ENCODE results near the gene SRC. TPM values are rescaled to one million over a fixed set of nuclear protein-coding genes. Genes with fewer than 3 reads are reported as not detected.

SRC gene
- total RNA-seq, 1 experiment from 2014 or later = 55.6 TPM

- Histone ChIP-seq H3K9me3 (ENCODE audit: low read length) (no peaks in the 10 kb centered on the region), H2AFZ (ENCODE audit: low read length) (no peak overlapping the region), H4K20me1 (ENCODE audit: low read length) (no peaks in the 10 kb centered on the region), H3K27me3 (ENCODE audit: low read length) (no peaks in the 10 kb centered on the region), H3F3A (ENCODE audit: low read length, unreplicated experiment) (no peaks in the 10 kb centered on the region), H3K4me3 (ENCODE audit: low read length) (no peak overlapping the region), H3K9me2 (replicated peaks; ENCODE audit: low read length) (no peaks in the 10 kb centered on the region), H3K27ac (ENCODE audit: low read length) (no peak overlapping the region), H3K79me2 (ENCODE audit: low read length) (peaks cover 25% of the 10 kb centered on the region), H3K36me3 (ENCODE audit: low read depth, low read length) (peaks cover 28% of the 10 kb centered on the region), H3K4me2 (ENCODE audit: low read length) (no peak overlapping the region), H3K9ac (ENCODE audit: low read length) (no peak overlapping the region), H3K4me1 (ENCODE audit: insufficient read depth, low read length) (peaks cover 8% of the 10 kb centered on the region; the same call in 1 of the 2 replicates)
- ChIA-PET POLR2A (ENCODE audit: unreplicated experiment) (interaction anchor here (0.7 kb wide), 1 partner anchor 1302 kb away, joined by 4 read pairs; no protein-coding TSS in a partner anchor), CTCF (no interaction called here)
- no peak for DNase-seq
- ATAC-seq = no peak
- TF ChIP-seq CTCF (conservative IDR thresholded peaks at IDR 0.05; ENCODE audit: low read depth, low read length) (no peak), EZH2 (IDR thresholded peaks at IDR 0.05; ENCODE audit: low read length, unreplicated experiment) (no peak), EZH2phosphoT487 (IDR thresholded peaks at IDR 0.05; ENCODE audit: borderline replicate concordance, low read length) (no peak)
- intact Hi-C loops (cut with micrococcal nuclease) = no loop called here
- no TSS peak for BruUV-seq (replicated peaks)
Measured at GRCh38 chr20:37302981-37303380, 43.0 kb upstream of the SRC start.

- no peak for ATAC-seq
- CTCF ChIA-PET = no interaction called here
Measured at GRCh38 chr20:37303637-37304036, 42.3 kb upstream of the SRC start.

More at GRCh38 chr20:37303637-37304036, 42.3 kb upstream of the SRC start:
- no TSS peak for BruUV-seq (replicated peaks)
- POLR2A ChIA-PET (ENCODE audit: unreplicated experiment) = no interaction called here
- H3K4me3 ChIP-seq (ENCODE audit: low read length) = no peak overlapping the region
- no peak for TF ChIP-seq EZH2phosphoT487 (IDR thresholded peaks at IDR 0.05; ENCODE audit: borderline replicate concordance, low read length)
- TF ChIP-seq EZH2 (IDR thresholded peaks at IDR 0.05; ENCODE audit: low read length, unreplicated experiment) = no peak
- TF ChIP-seq CTCF (conservative IDR thresholded peaks at IDR 0.05; ENCODE audit: low read depth, low read length) = no peak
- H3K27ac ChIP-seq (ENCODE audit: low read length) = no peak overlapping the region
- H3K9me3 ChIP-seq (ENCODE audit: low read length) = no peaks in the 10 kb centered on the region
- no peaks in the 10 kb centered on the region for H3K9me2 ChIP-seq (replicated peaks; ENCODE audit: low read length)
- intact Hi-C loops (cut with micrococcal nuclease) = no loop called here
- no peaks in the 10 kb centered on the region for H4K20me1 ChIP-seq (ENCODE audit: low read length)
- H3F3A ChIP-seq (ENCODE audit: low read length, unreplicated experiment) = no peaks in the 10 kb centered on the region
- H3K36me3 ChIP-seq (ENCODE audit: low read depth, low read length) = peaks cover 28% of the 10 kb centered on the region
- peaks cover 8% of the 10 kb centered on the region; the same call in 1 of the 2 replicates for H3K4me1 ChIP-seq (ENCODE audit: insufficient read depth, low read length)
- no peak overlapping the region for H3K4me2 ChIP-seq (ENCODE audit: low read length)
- no peak overlapping the region for H2AFZ ChIP-seq (ENCODE audit: low read length)
- no peak for DNase-seq
- H3K79me2 ChIP-seq (ENCODE audit: low read length) = peaks cover 18% of the 10 kb centered on the region
- H3K9ac ChIP-seq (ENCODE audit: low read length) = no peak overlapping the region
- H3K27me3 ChIP-seq (ENCODE audit: low read length) = no peaks in the 10 kb centered on the region

All from PC-3 (cell line).